Activated CD4-positive, alpha-beta T cell treated with anti-CD3 and anti-CD28 coated beads, Interleukin-2, Interleukin-4, amounts not matched to agents 100 ng/mL and 50 ng/mL, durations not matched to agents 16 hours and 8 hours (primary cell): ENCODE results near the gene RGS7.
"Not testable (repeated sequence)": the region's sequence is repeated elsewhere in the genome, so short reads cannot be mapped to it uniquely, and the experiment has no call there.

ENCODE experiments used
- DNase-seq: peaks from one replicate; pipeline ENCODE4 v3.0.0-alpha.2; 2020; ENCODE audit warnings: low spot score

Gene RGS7

GRCh38 chr1:241271427-241271826, 85.6 kb downstream of the RGS7 start:
- DNase-seq = no peak

DNA sequence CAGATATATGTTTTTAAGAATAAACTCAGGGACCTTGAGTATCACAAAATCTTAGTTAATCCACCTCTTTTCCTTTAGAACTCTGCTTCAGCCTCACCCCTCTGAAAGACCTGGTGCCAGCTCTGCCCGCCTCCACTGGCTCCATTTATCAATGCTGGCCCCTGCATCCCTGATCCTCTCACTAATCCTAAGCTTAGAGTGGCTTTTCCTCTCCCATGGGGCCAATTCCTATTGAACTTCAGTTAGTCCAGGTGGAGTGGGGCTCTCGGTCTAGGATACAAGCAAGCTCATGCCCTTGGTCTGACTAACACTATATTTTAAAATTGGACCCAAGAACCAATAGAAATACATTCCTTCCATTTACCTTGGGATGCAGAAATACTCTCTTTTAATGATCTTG, 87.0 kb downstream of the RGS7 start:
- no peak for DNase-seq

DNA sequence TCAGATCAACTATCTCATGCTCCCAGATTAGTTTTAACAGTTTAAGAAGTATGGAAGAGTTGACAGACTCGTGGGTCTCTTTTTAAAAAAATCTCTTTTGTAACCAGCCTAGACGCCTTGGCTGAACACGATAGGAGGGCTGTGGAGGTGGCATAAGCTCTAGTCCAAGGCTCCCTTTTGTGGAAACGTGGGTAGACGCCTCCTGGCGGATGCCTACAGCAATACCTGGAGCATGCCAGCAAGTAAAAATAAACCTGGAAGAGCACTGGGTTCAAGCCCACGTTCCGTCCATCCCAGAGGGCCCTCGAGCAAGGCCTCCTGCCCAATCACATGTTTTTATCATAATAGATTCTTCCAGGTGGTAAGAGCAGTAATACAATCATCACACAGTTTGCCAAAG, 87.9 kb downstream of the RGS7 start:
- DNase-seq = no peak

GRCh38 chr1:241266121-241266520, 90.9 kb downstream of the RGS7 start:
- no peak for DNase-seq

GRCh38 chr1:241265428-241265827, 91.6 kb downstream of the RGS7 start:
- no peak for DNase-seq

GRCh38 chr1:241263346-241263745, 93.7 kb downstream of the RGS7 start:
- no peak for DNase-seq

DNA sequence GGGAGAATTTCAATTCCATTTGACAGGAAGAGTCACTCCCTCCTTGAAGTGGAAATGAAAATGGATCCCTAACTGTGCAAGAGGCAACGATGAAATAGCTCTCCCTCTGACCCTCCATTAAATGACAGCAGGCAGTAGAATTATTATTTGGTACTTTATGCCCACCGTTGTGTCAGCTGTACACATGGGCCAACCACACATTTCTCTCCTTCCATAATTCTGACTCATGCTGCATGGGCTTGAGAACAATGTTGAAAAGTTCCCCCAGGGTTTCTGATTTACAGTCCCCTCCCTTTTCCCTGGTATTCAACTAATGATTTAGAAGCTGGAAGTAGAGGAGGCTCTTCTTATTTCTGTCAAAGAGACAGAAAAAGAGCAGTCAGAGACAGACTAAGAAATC, 103.5 kb downstream of the RGS7 start:
- no peak for DNase-seq

DNA sequence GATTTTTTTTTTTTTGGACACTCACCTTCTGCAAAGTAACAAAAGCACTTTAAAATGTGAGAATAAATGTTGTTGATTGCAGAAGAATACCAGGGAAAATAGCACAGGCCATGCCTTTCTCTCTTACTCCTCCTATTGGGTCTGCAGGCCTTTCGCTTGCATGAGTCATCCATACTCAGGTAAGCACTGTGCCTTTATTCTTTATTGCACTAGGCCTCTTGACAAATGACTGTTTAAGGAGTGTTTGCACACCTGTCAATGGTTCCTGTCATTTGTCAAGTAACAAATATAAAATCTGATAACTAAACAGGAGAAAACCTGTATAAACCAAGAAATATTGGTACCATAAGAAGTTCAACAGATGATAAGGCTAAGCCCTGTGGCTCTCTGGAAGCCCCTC, 106.5 kb downstream of the RGS7 start:
- DNase-seq = no peak

DNA sequence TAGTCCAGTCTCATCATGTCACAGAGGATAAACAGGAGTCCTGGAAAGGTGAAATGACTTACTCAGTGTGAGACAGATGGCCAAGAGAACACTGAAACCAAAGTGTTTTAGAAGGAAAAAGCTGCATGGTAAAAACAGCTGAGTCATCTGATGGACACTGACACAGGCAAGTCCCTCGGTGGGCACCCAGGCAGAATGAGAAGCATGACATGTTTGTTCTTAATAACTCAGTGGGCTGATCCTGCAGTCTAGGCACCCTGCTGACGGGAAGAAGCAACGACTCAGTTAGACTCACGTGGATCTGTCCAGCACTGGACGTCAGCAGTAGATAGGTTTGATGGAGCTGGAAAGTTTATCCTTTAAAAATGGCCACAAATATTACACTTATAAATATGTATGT, 116.9 kb downstream of the RGS7 start:
- no peak for DNase-seq

DNA sequence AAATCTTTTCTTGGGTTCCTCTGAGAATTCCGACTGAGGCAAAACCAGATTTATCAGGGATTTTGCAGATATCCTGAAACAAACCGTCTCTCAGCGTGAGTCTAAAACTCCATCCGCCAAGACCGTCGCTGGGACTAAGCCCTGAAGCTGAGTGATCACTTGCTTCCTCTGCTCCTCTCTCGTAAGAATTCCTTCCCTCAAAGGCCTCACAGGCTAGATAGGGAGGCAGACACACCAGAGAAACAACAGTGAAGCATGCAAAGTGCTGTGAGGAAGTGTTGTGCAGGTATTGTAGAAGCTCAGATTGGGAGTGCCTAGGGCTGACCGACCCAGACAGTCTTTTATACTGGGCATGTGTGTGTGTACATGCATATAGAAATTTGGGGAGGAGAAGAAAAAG, 119.1 kb downstream of the RGS7 start:
- DNase-seq = no peak

DNA sequence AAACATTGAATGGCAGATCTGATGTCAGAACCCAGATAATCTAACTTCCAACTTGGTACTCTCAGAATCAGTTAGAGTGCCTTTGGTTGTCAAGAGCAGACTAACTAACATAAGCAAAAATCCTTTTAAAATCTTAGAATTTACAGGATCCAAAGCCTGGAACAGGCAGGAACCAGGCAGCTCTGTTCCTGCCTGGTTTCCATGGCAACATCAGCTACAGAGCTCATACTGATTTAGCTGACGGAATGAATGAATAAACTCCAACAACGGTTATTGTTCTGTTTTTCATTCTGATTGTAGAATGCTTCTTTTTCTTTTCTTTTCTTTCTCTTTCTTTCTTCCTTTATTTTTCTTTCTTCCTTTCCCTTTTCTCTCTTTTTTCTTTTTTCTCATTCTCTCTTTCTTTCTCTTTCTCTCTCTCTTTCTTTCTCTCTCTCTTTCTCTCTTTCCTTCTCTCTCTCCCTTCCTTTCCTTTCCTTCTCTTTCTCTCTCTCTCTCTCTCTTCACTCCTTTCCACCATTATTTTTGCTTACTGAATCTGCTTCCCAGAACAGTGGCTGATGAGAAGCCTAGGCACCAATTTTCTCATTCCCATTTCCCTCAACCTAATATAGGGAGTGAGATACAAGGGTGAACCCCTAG, 121.6 kb downstream of the RGS7 start:
- DNase-seq = no peak

GRCh38 chr1:241229711-241230110, 127.3 kb downstream of the RGS7 start:
- DNase-seq = no peak

- DNase-seq = no peak
Measured at GRCh38 chr1:241229216-241229615, 127.8 kb downstream of the RGS7 start.

DNA sequence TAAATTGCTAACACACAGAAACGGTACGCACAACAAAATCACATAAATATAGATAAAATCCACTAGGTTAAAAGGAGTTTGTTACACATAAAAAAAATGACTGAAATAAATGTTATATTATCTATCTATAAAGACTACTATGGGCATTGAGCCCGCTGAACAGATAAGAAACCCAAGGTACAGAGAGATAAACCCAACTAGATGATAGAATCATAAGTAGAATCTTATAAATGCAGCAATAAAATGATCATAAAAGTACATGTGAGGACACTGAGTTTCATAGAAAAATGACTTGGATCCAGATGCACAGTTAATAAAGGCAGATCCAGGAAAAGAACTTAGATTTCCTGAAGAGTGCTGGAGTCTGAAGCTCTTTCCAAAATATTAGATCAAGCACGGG, 128.7 kb downstream of the RGS7 start:
- DNase-seq = no peak

GRCh38 chr1:241225741-241226140, 131.3 kb downstream of the RGS7 start:
- DNase-seq = no peak

DNA sequence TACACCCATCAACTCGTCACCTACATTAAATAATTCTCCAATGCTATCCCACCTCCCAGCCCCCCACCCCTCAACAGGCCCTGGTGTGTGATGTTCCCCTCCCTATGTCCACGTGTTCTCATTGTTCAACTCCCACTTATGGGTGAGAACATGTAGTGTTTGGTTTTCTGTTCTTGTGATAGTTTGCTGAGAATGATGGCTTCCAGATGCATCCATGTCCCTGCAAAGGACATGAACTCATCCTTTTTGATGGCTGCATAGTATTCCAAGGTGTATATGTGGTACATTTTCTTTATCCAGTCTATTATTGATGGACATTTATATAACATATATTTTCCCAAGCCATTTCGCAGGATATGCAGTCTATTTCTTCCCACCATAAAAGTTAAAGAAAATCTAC, 132.8 kb downstream of the RGS7 start:
- not testable (repeated sequence) for DNase-seq

GRCh38 chr1:241222813-241223212, 134.2 kb downstream of the RGS7 start:
- not testable (repeated sequence) for DNase-seq

DNA sequence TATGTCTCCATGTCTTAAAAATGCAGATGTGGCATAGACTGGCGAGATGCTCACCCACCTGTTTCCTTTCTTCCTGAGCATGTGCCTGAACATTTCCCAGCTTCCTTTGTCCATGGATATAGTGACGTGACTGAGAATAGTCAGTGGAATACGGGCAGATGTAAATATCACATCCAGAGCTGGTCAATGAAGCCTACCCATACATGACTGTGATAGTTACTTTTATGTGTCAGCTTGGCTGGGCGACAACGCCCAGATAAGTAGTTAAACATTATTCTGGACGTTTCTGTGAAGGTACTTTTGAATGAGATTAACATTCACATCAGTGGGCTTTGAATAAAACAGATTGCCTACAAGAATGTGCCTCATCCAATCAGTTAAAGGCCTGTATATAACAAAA, 135.7 kb downstream of the RGS7 start:
- no peak for DNase-seq

GRCh38 chr1:241220913-241221312, 136.1 kb downstream of the RGS7 start:
- not testable (repeated sequence) for DNase-seq

GRCh38 chr1:241219449-241219848, 137.6 kb downstream of the RGS7 start:
- DNase-seq = no peak

DNA sequence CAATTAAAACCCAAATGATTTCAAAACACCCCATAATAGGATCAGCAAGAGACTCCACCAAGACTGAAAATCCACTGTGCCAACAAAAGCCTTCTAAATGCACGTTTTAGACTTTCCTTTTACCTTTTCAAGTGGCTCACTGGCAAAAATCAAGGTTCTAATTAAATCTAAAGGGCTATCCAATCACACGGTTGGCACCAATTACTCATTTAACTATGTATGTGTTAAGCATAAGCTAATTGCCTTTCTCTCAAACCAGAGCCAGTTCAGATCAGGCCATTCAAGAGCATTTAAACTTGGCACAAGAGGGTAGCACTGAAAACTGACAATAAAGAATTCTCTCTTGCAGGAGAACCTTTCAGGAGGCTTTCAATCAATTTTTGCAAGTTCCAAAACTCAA, 139.5 kb downstream of the RGS7 start:
- no peak for DNase-seq

GRCh38 chr1:241215683-241216082, 141.3 kb downstream of the RGS7 start:
- no peak for DNase-seq

GRCh38 chr1:241215203-241215602, 141.8 kb downstream of the RGS7 start:
- DNase-seq = no peak

DNA sequence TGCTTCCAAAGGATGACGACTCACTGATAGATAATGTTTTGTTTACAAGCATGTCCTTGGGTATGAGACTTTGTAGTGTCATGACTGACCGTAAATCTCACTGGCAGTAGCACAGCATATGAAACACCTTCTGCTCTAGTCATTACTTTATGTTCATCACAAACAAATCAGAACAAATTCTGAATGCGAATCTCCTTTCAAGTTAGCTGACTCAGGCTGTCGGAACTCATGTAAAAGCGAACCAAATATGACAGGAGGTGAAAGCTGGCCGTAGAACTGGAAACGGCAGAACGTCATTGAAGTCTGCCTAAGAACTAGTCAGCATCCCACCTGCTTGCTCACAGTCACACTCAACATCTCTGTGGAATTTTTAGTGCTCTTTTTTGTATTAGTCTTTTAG, 143.9 kb downstream of the RGS7 start:
- no peak for DNase-seq

GRCh38 chr1:241212628-241213027, 144.4 kb downstream of the RGS7 start:
- no peak for DNase-seq
